GM20000 (cell line): ENCODE measurements around the gene CAMTA1.

Experiments used
- DNase-seq: peaks from one replicate; pipeline ENCODE4 v3.0.0; 2012; ENCODE audit warnings: low spot score
- CTCF ChIP-seq: IDR thresholded peaks from 2 replicates; pipeline ENCODE4 v1.5.1; 2012; ENCODE audit warnings: mild to moderate bottlenecking, control low read depth; ENCODE audit errors: extremely low read depth, missing control alignments

Gene CAMTA1

GRCh38 chr1:6999826-7000225 lies 214.6 kb downstream of the CAMTA1 start:
- no peak for DNase-seq
- no peak for TF ChIP-seq CTCF

- no peak for DNase-seq
- TF ChIP-seq CTCF: no peak
These were observed 215.5 kb downstream of the CAMTA1 start for GRCh38 chr1:7000720-7001119.

GRCh38 chr1:7002728-7003127 lies 217.5 kb downstream of the CAMTA1 start:
- no peak for DNase-seq
- no peak for TF ChIP-seq CTCF

GRCh38 chr1:7003676-7004075 lies 218.4 kb downstream of the CAMTA1 start:
- TF ChIP-seq CTCF: no peak
- DNase-seq: no peak

- no peak for DNase-seq
- no peak for TF ChIP-seq CTCF
These were observed 218.9 kb downstream of the CAMTA1 start for GRCh38 chr1:7004181-7004580.

GRCh38 chr1:7005762-7006161 lies 220.5 kb downstream of the CAMTA1 start:
- no peak for TF ChIP-seq CTCF
- no peak for DNase-seq

GRCh38 chr1:7006996-7007871 lies 222.0 kb downstream of the CAMTA1 start:
- no peak for DNase-seq
- no peak for TF ChIP-seq CTCF
